Stimulated activated CD4-positive, alpha-beta T cell treated with anti-CD3 and anti-CD28 coated beads, Interleukin-1b, Interleukin-23, amount 100 ng/mL, for 1 hour (primary cell): ENCODE results near the gene C9orf153.

Experiments used
- DNase-seq, 2 donors: peaks; one replicate each; pipeline ENCODE4 v3.0.0-alpha.2; 2020; ENCODE audit warnings: low read depth in 2 of 2

C9orf153 gene

DNA sequence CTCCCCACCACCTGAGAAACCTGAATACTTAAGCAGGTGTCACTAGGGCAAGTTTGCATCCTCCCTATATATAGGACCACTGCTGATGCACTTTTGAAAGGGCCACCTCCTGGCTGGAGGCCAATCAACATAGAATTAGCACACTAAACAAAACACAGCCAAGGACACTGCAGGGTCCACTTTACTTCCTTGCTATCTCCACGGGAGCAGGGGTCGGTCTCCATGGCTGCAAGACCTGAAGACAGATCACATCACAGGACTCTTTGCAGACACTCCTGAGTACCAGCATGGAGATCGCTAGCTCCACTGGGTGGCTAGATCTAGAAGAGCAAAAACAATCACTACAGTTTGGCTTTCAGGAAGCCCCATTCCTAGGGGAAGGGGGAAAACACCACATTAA lies 72.3 kb downstream of the C9orf153 start:
- DNase-seq: no peak

DNA sequence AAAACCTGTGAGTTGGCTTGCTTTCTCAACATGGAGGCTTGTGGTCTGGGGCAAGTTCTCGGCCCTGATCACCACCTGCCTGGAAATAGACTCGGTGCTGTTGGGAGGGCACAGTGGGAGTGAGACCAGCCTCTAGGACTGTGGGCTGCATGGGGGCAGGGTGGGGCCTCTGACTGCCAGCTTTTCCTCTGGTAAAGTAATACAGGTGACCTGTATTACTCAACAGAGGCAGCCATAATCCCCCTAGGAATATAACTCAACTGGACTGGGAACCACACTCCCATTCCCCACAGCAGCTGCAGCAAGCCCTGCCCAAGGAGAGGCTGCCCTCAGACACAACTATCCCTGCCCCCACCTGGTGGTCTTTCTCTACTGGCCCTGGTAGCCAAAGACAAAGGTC lies 72.8 kb downstream of the C9orf153 start:
- no peak for DNase-seq

DNA sequence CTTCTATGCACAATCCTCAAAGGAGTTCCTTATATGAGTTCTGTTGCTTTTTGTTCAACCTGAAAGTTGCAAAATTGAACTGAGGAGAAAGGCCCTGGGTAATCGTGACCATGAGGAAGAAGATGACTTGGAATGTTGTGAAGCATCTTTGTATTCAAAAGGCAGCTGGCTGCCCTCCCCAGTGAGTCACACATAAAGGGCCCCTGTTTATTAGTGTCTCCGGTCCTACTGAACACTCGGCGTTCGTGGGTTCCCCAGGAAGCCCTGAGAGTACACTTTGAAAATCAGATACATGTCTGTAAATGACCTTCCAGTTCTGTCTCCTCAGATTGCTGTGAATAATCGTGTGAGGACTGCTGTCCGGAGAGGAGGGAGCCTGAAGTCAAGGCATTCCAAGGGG lies 73.6 kb downstream of the C9orf153 start:
- DNase-seq: no peak

DNA sequence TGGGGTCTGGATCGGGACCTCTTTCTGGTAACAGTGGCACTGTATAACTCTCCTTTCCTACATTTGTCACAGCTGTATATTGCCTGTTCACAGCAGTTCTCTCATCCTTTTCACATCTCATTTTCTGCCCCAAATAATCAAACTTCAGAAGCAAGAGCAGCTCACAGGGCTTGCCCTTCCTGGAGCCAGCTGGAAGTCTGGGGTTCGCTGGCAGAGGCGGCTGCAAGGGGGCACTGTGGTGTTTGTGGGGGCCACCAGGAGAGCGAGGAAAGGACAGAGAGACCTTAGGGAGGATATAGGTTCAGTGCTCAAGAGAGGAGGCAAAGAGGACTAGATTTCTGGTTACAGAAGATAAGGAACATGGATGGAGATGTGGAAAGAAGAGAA lies 75.3 kb downstream of the C9orf153 start:
- no peak for DNase-seq

- DNase-seq: no peak
Observed at GRCh38 chr9:86183229-86184137, 76.0 kb downstream of the C9orf153 start.

- DNase-seq: no peak
Observed at GRCh38 chr9:86181379-86182315, 77.8 kb downstream of the C9orf153 start.

DNA sequence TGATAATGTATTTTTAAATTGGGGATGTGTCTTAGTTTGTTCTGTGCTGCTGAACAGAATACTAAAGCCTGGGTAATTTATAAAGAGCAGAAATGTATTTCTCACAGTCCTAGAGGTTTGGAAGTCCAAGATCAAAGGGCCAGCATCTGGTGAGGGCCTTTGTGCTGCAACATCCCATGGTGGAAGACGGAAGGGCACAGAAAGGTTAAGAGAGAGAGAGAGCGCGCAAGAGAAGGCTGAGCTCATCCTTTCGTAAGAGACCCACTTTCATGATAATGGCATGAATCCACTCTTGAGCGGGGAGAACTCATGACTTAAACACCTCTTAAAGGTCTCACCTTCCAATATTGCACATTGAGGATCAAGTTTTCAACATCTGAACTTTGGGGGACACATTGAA lies 81.0 kb downstream of the C9orf153 start:
- no peak for DNase-seq

DNA sequence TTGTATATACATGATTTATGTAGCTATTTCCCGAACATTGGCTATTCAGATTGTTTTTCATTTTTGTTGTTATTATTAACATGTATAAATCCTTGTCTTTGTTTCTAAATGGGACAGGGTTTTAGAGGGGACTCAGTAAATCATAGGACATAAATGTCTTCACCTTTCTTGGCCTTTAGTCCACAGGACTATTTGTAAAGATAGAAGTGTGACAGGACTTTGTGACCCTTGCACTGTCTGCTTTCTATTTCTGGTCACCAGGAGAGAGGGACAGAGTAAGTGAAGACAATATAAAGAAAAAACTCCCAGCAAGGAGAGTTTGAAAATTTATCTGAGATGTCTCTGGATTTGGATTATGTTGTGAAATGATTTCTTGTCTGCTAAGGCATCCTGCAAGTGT lies 81.5 kb downstream of the C9orf153 start:
- DNase-seq: no peak

- no peak for DNase-seq
Observed at GRCh38 chr9:86176468-86176867, 83.0 kb downstream of the C9orf153 start.

- DNase-seq: no peak
Observed at GRCh38 chr9:86175743-86176456, 83.6 kb downstream of the C9orf153 start.

DNA sequence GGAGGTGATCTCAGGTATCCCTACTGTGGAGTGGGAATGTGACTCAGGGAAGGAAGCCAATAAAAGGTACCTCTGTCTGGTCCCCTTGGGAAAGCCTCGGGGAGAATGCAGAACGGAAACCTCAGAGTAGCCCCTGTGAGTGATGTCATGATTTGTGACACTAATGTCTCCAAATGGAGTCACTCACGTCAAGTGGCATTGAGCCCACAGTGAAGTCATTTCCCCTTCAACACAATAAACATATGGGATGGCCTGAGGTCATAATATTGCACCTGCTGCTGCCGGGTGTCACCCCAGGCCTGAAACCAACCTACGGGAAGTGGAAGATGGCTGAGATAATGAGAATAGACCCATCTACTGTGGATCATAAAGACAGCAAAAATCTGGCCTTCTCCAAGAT lies 84.2 kb downstream of the C9orf153 start:
- DNase-seq: no peak
